ENCODE measurements around the gene SLC5A2. TPM values are rescaled to one million over a fixed set of nuclear protein-coding genes. Genes with fewer than 3 reads are reported as not detected.

Gene SLC5A2
- total and polyA plus RNA-seq, 2 of the 13 experiments (the other 11 are each of a cell fraction or from before 2014, with no cell fraction given) = 0.24 to 0.97 TPM

DNA sequence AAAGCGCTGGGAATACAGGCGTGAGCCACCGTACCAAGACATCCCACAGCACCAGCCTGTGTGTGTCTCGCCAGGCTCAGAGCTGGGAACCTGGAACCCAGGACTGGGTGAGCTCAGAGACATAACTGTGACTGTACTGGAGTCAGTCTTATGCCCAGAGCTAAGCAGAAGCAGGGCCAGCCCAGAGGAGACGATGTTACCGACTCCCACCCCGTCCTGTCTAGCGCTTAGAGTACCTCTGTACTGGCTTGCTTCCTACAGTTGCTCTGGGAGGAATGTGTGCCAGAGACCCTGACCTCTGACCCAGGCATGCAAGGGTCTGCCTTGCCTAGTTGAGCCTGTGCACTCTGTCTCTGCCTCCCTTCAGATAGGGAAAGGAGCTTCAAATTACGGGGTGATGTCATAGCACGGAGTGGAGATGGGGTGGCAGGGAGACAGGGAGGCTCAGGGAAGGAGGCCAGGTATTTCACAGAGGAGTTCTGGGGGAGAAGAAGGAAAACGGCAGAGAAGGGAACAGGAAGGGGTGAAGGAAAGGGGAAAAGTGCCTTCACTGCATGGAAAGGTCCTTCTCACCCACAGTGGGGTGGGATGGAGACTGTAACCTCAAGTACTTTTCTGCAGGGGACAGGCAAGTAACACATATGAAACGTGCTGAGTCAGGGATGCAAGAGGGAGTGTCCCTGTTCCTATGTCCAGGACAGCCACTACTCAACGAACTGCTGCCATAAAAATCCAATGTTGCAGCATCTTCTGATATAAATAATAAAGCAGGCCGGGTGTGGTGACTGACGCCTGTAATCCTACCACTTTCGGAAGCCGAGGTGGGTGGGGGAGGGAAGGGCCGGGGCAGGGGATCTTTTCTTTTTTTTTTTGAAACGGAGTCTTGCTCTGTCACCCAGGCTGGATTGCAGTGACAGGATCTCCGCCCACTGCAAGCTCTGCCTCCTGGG is 29.4 kb upstream of the SLC5A2 start (continued):
- TF ChIP-seq ZNF337 (CRISPR knock-in tag; IDR thresholded peaks at IDR 0.05; ENCODE audit: borderline replicate concordance, low read depth) (no peak), ZNF605 (CRISPR knock-in tag; IDR thresholded peaks at IDR 0.05) (0 out of 2 replicates have a peak, but pooled peaks have one; percentile 34), MAFG (CRISPR knock-in tag; IDR thresholded peaks at IDR 0.05) (peak; percentile 89), FLYWCH1 (CRISPR knock-in tag; IDR thresholded peaks at IDR 0.05) (no peak), KDM2A (CRISPR knock-in tag; IDR thresholded peaks at IDR 0.05; ENCODE audit: borderline replicate concordance, low read depth) (peak; percentile 49; the same call in 1 of the 2 replicates), RFX1 (IDR thresholded peaks at IDR 0.05) (no peak), ARID4A (CRISPR knock-in tag; IDR thresholded peaks at IDR 0.05; ENCODE audit: borderline replicate concordance) (peak; percentile 64; the same call in 1 of the 2 replicates), ZSCAN29 (CRISPR knock-in tag; conservative IDR thresholded peaks at IDR 0.05) (0 out of 2 replicates have a peak, but pooled peaks have one; percentile 12), ZNF784 (CRISPR knock-in tag; IDR thresholded peaks at IDR 0.05; ENCODE audit: borderline replicate concordance) (0 out of 2 replicates have a peak, but pooled peaks have one; percentile 6), ZNF879 (CRISPR knock-in tag; IDR thresholded peaks at IDR 0.05) (no peak), ZNF326 (CRISPR knock-in tag; IDR thresholded peaks at IDR 0.05; ENCODE audit: borderline replicate concordance) (no peak), TFE3 (CRISPR knock-in tag; IDR thresholded peaks at IDR 0.05) (no peak), SP2 (CRISPR knock-in tag; IDR thresholded peaks at IDR 0.05) (0 out of 2 replicates have a peak, but pooled peaks have one; percentile 20), SYNCRIP (IDR thresholded peaks at IDR 0.05; ENCODE audit: insufficient read depth, low read depth, low read length) (no peak), ZNF703 (CRISPR knock-in tag; IDR thresholded peaks at IDR 0.05; ENCODE audit: borderline replicate concordance) (peak; percentile 23; the same call in 1 of the 2 replicates), SP5 (CRISPR knock-in tag; IDR thresholded peaks at IDR 0.05; ENCODE audit: borderline replicate concordance, low read depth) (peak; percentile 91), BHLHE40 (IDR thresholded peaks at IDR 0.05; ENCODE audit: low read length) (peak; percentile 56), GTF2F1 (IDR thresholded peaks at IDR 0.05; ENCODE audit: low read length) (no peak), HIVEP1 (CRISPR knock-in tag; IDR thresholded peaks at IDR 0.05) (peak; percentile 47; the same call in 1 of the 2 replicates), PLRG1 (conservative IDR thresholded peaks at IDR 0.05) (no peak)
- TF ChIP-seq, protein P1, sequence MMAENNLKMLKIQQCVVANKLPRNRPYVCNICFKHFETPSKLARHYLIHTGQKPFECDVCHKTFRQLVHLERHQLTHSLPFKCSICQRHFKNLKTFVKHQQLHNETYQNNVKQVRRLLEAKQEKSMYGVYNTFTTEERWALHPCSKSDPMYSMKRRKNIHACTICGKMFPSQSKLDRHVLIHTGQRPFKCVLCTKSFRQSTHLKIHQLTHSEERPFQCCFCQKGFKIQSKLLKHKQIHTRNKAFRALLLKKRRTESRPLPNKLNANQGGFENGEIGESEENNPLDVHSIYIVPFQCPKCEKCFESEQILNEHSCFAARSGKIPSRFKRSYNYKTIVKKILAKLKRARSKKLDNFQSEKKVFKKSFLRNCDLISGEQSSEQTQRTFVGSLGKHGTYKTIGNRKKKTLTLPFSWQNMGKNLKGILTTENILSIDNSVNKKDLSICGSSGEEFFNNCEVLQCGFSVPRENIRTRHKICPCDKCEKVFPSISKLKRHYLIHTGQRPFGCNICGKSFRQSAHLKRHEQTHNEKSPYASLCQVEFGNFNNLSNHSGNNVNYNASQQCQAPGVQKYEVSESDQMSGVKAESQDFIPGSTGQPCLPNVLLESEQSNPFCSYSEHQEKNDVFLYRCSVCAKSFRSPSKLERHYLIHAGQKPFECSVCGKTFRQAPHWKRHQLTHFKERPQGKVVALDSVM (CRISPR knock-in tag; IDR thresholded peaks at IDR 0.05) = peak; percentile 97
